KMS-11 (cell line): ENCODE data around the gene APOL3.

Source experiments
- H2AFZ ChIP-seq: fragments of 200-600 bp; sonication (generic); 2 replicates; pipeline ENCODE4 v1.6.1; 2016; ENCODE audit warnings: antibody characterized with exemption, mixed run types, low read depth
- H3K27ac ChIP-seq: fragments of 200-600 bp; sonication (generic); 2 replicates; pipeline ENCODE4 v1.6.1; 2016; ENCODE audit warnings: mild to moderate bottlenecking, mixed run types
- H3K27me3 ChIP-seq: fragments of 200-600 bp; sonication (generic); 2 replicates; pipeline ENCODE4 v1.6.1; 2017; ENCODE audit warnings: mild to moderate bottlenecking, low read depth, mixed run types, moderate library complexity; ENCODE audit not compliant: insufficient read depth
- H3K36me3 ChIP-seq: fragments of 200-600 bp; sonication (generic); 2 replicates; pipeline ENCODE4 v1.6.1; 2017; ENCODE audit warnings: mild to moderate bottlenecking, mixed run types; ENCODE audit not compliant: insufficient read depth
- H3K4me1 ChIP-seq: fragments of 200-600 bp; sonication (generic); 2 replicates; pipeline ENCODE4 v1.6.1; 2016; ENCODE audit warnings: mild to moderate bottlenecking, low read depth, mixed run types; ENCODE audit not compliant: poor library complexity, severe bottlenecking
- H3K4me2 ChIP-seq: fragments of 200-600 bp; sonication (generic); 2 replicates; pipeline ENCODE4 v1.7.0; 2016; ENCODE audit warnings: mild to moderate bottlenecking, mixed run types
- H3K4me3 ChIP-seq: fragments of 200-600 bp; sonication (generic); IDR thresholded peaks from 2 replicates; pipeline ENCODE4 v1.6.1; 2017; ENCODE audit warnings: low read depth, low read length, mixed read lengths; ENCODE audit not compliant: insufficient read depth
- H3K79me2 ChIP-seq: fragments of 200-600 bp; sonication (generic); 2 replicates; pipeline ENCODE4 v1.6.1; 2016; ENCODE audit warnings: low read depth, mixed run types; ENCODE audit not compliant: insufficient read depth
- H3K9ac ChIP-seq: fragments of 200-600 bp; sonication (generic); 2 replicates; pipeline ENCODE4 v1.6.1; 2016; ENCODE audit warnings: mild to moderate bottlenecking, mixed run types
- H4K20me1 ChIP-seq: fragments of 200-600 bp; sonication (generic); 2 replicates; pipeline ENCODE4 v1.6.1; 2016; ENCODE audit warnings: mild to moderate bottlenecking, mixed run types; ENCODE audit not compliant: insufficient read depth
- TF ChIP-seq, protein P1 (sequence below): fragments of 200-600 bp; sonication (generic); conservative IDR thresholded peaks from 2 replicates; pipeline ENCODE4 v1.6.1; 2017; ENCODE audit warnings: low read depth, mild to moderate bottlenecking, antibody characterized with exemption, low read length, moderate library complexity, mixed read lengths

The APOL3 gene

DNA sequence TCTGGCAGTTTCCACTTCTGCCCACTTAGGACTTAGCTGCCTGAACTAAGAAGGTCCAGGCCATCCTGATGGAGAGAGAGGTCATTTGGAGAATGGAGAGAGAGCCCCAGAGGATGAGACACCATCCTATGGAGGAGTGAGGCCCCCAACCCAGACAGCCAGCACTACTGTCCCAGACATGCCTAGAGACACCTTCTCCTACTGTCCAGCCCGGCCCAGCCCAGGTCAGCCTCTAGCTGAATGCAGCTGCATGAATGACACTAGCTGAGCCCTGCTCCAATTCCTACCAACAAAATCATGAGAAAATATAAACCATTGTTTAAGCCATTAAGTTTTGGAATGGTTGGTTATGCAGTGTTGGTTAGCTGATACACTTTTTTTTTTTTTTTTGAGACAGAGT is 47.4 kb downstream of the APOL3 start:
- TF ChIP-seq, protein P1, sequence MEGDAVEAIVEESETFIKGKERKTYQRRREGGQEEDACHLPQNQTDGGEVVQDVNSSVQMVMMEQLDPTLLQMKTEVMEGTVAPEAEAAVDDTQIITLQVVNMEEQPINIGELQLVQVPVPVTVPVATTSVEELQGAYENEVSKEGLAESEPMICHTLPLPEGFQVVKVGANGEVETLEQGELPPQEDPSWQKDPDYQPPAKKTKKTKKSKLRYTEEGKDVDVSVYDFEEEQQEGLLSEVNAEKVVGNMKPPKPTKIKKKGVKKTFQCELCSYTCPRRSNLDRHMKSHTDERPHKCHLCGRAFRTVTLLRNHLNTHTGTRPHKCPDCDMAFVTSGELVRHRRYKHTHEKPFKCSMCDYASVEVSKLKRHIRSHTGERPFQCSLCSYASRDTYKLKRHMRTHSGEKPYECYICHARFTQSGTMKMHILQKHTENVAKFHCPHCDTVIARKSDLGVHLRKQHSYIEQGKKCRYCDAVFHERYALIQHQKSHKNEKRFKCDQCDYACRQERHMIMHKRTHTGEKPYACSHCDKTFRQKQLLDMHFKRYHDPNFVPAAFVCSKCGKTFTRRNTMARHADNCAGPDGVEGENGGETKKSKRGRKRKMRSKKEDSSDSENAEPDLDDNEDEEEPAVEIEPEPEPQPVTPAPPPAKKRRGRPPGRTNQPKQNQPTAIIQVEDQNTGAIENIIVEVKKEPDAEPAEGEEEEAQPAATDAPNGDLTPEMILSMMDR, result no peak
- Histone ChIP-seq H2AFZ (no peak overlapping the region), H3K4me2 (no peak overlapping the region), H3K9ac (no peak overlapping the region), H3K36me3 (no peaks in the 10 kb centered on the region), H4K20me1 (no peaks in the 10 kb centered on the region), H3K27ac (no peak overlapping the region), H3K4me1 (no peaks in the 10 kb centered on the region), H3K4me3 (no peak overlapping the region), H3K79me2 (no peaks in the 10 kb centered on the region), H3K27me3 (no peaks in the 10 kb centered on the region)

- no peaks in the 10 kb centered on the region for H3K4me1 ChIP-seq
- H3K9ac ChIP-seq, result no peak overlapping the region
- no peak overlapping the region for H2AFZ ChIP-seq
- H3K4me3 ChIP-seq, result no peak overlapping the region
- no peaks in the 10 kb centered on the region for H3K79me2 ChIP-seq
- no peak overlapping the region for H3K27ac ChIP-seq
- no peaks in the 10 kb centered on the region for H4K20me1 ChIP-seq
- H3K27me3 ChIP-seq, result no peaks in the 10 kb centered on the region
- H3K4me2 ChIP-seq, result no peak overlapping the region
- TF ChIP-seq, protein P1, result no peak
- no peaks in the 10 kb centered on the region for H3K36me3 ChIP-seq
Observed at GRCh38 chr22:36111316-36111715, 49.2 kb downstream of the APOL3 start.

GRCh38 chr22:36110306-36110881 is 50.2 kb downstream of the APOL3 start:
- H3K79me2 ChIP-seq, result no peaks in the 10 kb centered on the region
- H3K4me3 ChIP-seq, result no peak overlapping the region
- no peak overlapping the region for H3K4me2 ChIP-seq
- TF ChIP-seq, protein P1, result no peak
- H3K27ac ChIP-seq, result no peak overlapping the region
- no peaks in the 10 kb centered on the region for H3K36me3 ChIP-seq
- H3K27me3 ChIP-seq, result no peaks in the 10 kb centered on the region
- H3K4me1 ChIP-seq, result no peaks in the 10 kb centered on the region
- H2AFZ ChIP-seq, result no peak overlapping the region
- no peaks in the 10 kb centered on the region for H4K20me1 ChIP-seq
- H3K9ac ChIP-seq, result no peak overlapping the region

DNA sequence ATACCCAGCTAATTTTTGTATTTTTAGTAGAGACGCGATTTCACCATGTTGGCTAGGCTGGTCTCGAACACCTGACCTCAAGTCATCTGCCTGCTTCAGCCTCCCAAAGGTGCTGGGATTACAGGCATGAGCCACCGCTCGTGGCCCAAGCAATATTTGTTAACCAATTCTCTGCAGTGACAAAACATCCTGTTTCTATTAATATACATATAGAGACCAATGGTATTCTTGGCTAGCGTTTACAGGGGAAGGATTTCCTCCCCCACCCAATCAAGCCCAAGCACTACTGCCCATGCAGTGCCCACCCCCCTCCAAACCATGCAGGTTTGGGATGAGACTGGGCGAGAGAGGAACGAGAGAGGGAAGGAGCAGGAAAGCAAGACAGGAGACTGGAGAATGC is 53.1 kb downstream of the APOL3 start:
- H3K4me2 ChIP-seq, result no peak overlapping the region

More for the DNA sequence above, 53.1 kb downstream of the APOL3 start:
- Histone ChIP-seq H3K4me3 (no peak overlapping the region), H4K20me1 (no peaks in the 10 kb centered on the region), H2AFZ (no peak overlapping the region), H3K27me3 (no peaks in the 10 kb centered on the region), H3K27ac (no peak overlapping the region), H3K9ac (no peak overlapping the region), H3K36me3 (no peaks in the 10 kb centered on the region), H3K79me2 (no peaks in the 10 kb centered on the region), H3K4me1 (no peaks in the 10 kb centered on the region)
- TF ChIP-seq, protein P1, result no peak
